GM18511 (cell line): Measurements from ENCODE around the gene DENND1A.
"Not testable (repeated sequence)": the region's sequence is repeated elsewhere in the genome, so short reads cannot be mapped to it uniquely, and the experiment has no call there.

Experiments
- ATAC-seq: cut with Tn5 transposase; IDR thresholded peaks from one replicate; pipeline ENCODE4 v1.9.1; 2021; ENCODE audit warnings: mild to moderate bottlenecking, moderate library complexity; ENCODE audit not compliant: unreplicated experiment

The DENND1A gene

DNA sequence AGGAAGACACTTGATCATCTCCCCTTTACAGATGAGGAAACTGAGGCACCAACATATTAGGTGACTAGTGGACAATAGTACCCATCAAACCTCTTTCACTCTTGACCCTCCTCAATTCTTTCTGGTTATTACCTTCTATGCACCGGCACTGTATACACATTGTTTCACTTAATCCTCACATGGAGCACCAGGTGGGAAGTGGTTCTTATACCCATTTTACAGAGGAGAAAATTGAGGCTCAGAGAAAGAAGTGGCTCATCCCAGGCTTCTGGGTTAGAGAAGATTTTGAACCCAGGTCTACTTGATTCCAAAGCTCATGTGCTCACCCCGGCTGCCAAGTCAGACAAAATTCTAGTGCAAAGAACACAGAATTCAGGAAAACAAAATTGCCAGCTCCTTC lies 17.4 kb upstream of the DENND1A start:
- ATAC-seq = no peak

GRCh38 chr9:123946101-123946821 lies 16.3 kb upstream of the DENND1A start:
- ATAC-seq = no peak

DNA sequence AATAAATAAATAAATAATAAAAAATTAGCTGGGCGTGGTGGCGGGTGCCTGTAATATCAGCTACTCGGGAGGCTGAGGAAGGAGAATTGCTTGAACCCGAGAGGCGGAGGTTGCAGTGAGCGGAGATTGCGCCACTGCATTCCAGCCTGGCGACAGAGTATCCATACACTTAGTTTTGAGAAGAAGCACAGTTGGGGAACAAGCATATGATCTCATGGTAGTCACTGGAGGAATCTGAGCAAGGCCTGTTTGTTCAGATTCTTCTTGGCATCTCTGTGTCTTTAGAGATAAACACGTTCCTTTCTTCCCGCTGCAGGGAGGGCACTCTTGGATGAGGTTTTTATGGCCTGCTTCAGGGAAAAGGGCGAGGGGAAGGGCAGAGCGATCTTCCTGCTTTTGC lies 15.6 kb upstream of the DENND1A start:
- no peak for ATAC-seq

- ATAC-seq = not testable (repeated sequence)
These were observed 14.5 kb upstream of the DENND1A start for GRCh38 chr9:123944464-123944863.

DNA sequence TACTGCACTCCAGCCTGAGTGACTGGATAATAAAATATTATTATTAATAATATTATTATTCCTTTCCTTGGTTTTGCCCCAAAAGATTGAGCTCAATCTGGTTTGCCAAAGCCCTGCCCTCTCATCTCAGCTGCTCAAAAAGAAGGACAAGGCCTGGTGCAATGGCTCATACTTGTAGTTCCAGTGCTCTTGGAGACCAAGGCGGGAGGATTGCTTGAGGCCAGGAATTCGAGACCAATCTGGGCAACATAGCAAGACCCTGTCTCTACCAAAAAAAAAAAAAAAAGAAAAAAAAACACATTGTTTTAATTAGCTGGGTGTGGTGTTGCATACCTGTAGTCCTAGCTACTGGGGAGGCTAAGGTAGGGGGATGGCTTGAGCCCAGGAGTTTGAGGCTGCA lies 13.7 kb upstream of the DENND1A start:
- no peak for ATAC-seq

GRCh38 chr9:123942542-123942941 lies 12.6 kb upstream of the DENND1A start:
- no peak for ATAC-seq

GRCh38 chr9:123941524-123942070 lies 11.7 kb upstream of the DENND1A start:
- ATAC-seq = no peak

DNA sequence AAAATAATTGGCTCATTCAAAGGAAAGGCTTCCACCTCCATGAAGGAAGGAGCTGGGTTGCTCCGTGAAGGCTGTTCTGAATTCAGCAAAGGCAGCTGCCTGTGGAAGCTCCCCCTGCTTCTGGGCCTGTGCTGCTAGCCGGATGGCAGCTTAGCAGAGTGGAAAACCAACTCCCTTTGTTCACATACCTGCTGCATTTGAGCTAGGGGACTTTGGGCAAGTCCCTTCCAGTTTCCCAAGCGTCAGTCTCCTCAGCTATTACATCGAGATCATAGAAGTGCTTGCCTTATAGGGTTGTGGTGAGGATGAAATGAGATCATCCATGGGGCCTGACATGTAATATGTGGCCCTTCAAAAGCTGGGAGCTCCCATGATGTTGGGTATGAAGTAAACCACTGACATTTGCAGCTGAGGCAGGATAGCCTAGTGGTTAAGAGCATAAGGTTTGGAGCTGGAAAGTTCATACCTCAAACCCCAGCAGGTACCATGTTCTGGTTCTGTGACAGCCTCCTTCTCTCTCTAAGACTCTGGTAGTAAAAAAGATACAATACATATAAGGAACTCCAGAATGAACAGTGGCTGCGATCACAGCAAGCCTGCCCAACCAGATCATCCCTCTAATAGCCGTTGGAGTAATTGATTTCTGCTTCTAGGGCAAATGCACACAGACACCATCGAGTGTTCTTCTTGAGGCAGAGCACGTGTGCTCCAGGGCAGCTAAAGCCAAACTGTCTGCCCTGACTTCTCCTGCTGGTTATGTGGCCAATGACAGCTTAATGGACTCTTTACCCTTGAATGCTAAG lies 11.0 kb upstream of the DENND1A start:
- ATAC-seq = no peak

DNA sequence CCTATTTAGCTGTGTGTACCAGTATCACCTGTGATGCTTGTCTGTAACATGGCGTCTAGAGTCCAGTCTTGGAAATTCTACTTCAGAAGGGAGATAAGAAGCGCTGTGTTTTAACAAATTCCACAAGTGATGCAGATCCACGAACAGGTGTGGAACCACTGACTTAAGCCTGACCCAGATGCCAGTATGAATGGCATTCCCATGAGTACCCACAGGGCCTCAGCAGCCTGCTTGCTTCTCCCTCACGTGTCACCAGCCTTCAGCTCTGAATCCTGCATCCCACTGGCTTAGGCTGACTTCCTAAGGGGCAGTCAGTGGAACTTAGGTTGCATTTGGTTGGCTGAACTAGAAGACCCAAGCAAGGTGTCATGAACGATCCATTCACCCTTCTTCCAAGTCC lies 8.5 kb upstream of the DENND1A start:
- no peak for ATAC-seq

DNA sequence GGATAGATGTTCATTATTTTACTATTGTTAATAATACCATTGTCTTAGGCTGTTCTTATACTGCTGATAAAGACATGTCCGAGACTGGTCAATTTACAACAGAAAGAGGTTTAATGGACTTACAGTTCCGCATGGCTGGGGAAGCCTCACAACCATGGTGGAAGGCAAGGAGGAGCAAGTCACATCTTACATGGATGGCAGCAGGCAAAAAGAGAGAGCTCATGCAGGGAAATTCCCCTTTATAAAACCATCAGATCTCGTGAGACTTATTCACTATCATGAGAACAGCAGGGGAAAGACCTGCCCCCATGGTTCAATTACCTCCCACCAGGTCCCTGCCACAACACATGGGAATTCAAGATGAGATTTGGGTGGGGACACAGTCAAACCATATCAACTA lies 6.6 kb upstream of the DENND1A start:
- not testable (repeated sequence) for ATAC-seq

DNA sequence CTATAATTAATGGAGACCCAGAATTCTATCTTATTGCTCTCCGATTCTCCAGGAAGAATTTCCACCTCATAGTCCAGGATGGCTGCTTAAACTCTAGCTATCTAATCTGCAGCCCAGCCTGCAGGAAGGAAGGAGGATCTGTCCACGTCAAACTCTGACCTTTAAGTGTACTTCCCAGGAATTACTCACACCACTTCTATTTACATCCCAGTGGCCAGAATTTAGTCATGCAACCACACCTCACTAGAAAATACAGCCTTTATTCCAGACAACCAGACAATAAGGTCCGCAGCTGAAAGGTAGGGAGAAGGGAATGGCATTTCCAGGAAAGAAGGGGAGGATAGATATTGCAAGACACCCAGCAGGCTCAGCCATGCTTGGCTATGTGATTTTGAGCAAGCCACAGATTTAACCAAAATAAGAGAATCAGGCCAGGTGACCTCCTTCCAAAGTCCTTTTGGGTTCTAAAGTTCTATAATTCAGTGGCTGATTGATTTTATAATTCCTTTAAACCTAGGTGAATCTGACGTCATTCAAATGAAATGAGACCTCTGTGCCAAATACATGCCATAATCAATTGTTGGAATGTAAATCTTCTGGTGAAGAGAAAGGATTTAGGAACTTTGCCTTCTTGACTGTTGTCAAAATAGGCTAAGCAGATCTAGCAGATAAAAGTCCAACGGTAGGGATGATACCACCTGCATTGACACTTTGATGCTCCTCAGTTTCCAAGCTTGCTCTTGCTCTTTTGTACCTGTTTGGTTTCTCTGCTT lies 3.7 kb upstream of the DENND1A start:
- ATAC-seq = no peak

GRCh38 chr9:123929177-123929869 lies 603 bp downstream of the DENND1A start:
- peak; percentile 46 for ATAC-seq

GRCh38 chr9:123928533-123929176 lies 1.3 kb downstream of the DENND1A start:
- ATAC-seq = peak; percentile 14

DNA sequence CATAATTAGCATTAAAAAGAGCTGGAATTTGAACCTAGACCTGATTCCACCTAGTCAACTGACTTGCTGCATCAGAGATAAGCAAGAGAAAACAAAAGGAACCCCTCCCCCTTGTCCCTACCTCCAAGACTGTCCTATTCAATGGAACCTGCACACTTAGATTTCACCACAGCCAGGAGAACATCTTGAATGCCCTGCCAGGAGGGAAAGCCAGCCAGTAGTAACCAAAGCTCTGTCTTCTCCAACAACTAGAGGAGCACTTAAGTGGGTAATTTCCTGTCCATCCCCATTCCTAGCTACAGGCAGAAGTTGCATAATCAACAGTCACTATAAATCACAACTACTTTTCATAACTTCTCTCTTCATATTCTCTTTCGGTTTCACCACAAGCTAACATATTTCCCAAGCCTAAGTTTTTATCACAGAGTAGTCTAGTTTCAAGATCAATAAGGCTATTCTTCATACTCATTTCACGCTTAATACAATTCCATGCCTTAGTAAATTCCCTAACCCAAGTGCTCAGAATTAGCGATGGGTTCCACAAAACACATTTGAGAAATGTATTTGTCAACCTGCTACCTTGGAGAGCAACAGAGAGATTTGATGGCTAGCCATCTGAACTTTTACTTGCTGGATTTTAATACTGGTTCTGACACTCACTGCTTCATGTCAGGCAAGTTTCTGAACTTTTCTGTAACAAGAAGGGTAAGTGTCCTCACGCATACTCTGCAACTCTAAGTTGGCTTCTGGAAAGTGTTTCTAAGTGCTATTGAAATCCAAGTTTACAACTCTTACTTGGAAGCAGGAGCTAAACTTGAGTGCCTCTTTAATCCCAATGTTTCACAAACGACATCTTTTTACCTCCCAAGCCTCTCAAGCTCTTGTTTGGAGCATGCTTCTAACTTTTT lies 2.0 kb downstream of the DENND1A start:
- no peak for ATAC-seq

DNA sequence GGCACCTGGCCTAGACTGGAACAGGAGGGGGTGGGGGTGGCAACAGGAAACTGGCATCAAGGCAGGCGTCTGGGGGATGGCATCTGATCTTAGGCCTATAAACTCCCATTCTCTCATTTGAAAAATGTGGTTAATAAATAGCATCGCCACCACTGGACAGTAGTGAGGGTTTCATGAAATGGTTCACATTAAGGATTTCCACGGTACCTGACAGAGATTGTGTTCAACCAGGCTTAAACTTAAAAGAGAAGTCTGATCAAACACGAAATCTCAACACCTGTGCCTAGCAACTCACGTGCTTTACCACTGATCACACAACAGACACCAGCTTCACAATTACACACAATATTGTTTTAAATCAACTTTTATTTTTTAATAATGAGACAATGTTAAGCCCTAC lies 3.0 kb downstream of the DENND1A start:
- ATAC-seq = no peak

GRCh38 chr9:123925819-123926218 lies 4.1 kb downstream of the DENND1A start:
- no peak for ATAC-seq

DNA sequence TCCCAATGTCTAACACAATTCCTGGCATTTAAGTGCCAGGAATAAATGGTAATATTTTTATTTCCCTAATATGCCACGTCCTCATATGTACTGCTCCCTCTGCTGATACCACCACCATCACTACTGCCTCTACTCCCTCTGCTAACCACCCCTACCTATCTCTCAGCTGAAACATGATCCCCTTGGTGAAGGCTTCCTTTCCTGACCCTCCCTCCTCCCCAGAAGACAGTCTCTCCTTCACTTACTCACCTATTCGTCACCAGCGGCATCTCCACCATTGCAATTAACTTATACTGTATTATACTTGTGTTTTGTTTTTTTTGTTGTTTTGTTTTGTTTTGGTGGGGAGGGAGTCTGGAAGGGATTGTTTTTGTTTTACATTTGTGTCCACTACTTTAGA lies 4.8 kb downstream of the DENND1A start:
- no peak for ATAC-seq

GRCh38 chr9:123924727-123925126 lies 5.2 kb downstream of the DENND1A start:
- no peak for ATAC-seq

- no peak for ATAC-seq
These were observed 6.0 kb downstream of the DENND1A start for GRCh38 chr9:123923884-123924283.
